GM23338 (cell line): Measurements from ENCODE around the gene SLC25A48. TPM values are rescaled to one million over a fixed set of nuclear protein-coding genes. Genes with fewer than 3 reads are reported as not detected.

Experiments
- REST ChIP-seq: IDR thresholded peaks from one replicate; pipeline ENCODE4 v1.6.1; 2018; ENCODE audit warnings: antibody characterized with exemption; ENCODE audit not compliant: unreplicated experiment
- ZNF331 ChIP-seq: fragments of 250-450 bp; sonication (Bioruptor Pico); IDR thresholded peaks from 2 replicates; pipeline ENCODE4 v1.5.0; 2020; ENCODE audit warnings: low read depth, mild to moderate bottlenecking, moderate library complexity
- ZNF462 ChIP-seq: fragments of 250-450 bp; sonication (Bioruptor Pico); IDR thresholded peaks from 2 replicates; pipeline ENCODE4 v1.5.0; 2020; ENCODE audit warnings: mild to moderate bottlenecking, moderate library complexity
- polyA plus RNA-seq: library from polyadenylated mRNA; unstranded; fragments of >200 nt; fragmentation: Nextera tagmentation; extraction: Ambion mirVana; gene quantifications from 2 replicates; pipeline ENCODE4 v1.2.1, GENCODE V29; 2016
- total RNA-seq: library from RNA; depleted of rRNA; stranded (reverse); fragments of >200 nt; shearing (Covaris generic); gene quantifications from 2 replicates; pipeline ENCODE4 v1.2.3, GENCODE V29; 2014
- TF ChIP-seq, protein P1 (sequence below): IDR thresholded peaks from 2 replicates; pipeline ENCODE4 v1.6.1; 2016; ENCODE audit warnings: antibody characterized with exemption

Gene SLC25A48
- total and polyA plus RNA-seq, 2 experiments from 2014 or later, result 1.1 to 1.5 TPM

DNA sequence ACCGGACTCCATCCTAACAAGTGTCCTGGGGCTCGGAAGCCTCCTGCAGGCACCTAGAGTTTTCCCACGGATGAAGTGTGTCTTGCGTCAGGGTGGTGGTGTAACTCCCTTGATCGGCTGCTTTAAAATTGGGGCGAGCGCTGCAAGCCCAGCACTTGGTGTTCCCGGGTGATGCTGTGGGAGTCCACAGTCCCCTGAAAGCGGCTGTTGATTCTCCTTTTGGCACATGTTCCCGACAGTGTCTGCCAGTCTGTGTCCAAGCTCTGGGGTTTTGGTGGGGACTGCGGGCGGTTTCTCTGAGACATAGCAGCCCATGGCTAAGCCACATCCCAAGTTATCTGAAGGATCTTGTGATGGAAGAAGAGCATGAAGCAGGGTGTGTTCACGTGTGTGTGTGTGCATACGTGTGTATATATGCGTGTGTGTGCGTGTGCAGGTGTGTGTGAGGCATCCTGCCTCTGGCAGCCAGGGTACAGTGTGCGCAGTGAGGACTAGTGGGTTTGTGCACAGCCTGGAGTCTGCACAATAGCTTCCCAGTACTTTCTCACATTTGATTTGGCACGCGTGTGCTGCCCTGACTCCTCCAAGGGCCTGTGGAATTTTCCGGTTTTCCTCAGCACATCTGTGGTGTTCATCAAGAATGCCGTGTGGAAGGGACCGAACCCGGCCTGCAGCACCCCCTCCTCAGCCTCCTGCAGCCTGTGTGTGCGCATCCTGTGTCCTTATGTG lies 16.9 kb downstream of the SLC25A48 start (continued):
- no peak for TF ChIP-seq ZNF462 (CRISPR knock-in tag)
- no peak for TF ChIP-seq ZNF331 (CRISPR knock-in tag)
- TF ChIP-seq REST, result no peak
- TF ChIP-seq, protein P1, sequence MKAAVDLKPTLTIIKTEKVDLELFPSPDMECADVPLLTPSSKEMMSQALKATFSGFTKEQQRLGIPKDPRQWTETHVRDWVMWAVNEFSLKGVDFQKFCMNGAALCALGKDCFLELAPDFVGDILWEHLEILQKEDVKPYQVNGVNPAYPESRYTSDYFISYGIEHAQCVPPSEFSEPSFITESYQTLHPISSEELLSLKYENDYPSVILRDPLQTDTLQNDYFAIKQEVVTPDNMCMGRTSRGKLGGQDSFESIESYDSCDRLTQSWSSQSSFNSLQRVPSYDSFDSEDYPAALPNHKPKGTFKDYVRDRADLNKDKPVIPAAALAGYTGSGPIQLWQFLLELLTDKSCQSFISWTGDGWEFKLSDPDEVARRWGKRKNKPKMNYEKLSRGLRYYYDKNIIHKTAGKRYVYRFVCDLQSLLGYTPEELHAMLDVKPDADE, result no peak
